ENCODE data around the gene TAF4B. TPM values are rescaled to one million over a fixed set of nuclear protein-coding genes. Genes with fewer than 3 reads are reported as not detected.

The TAF4B gene
- total and polyA plus RNA-seq, 9 donors, result 5.0 to 19.1 (median 7.8) TPM

DNA sequence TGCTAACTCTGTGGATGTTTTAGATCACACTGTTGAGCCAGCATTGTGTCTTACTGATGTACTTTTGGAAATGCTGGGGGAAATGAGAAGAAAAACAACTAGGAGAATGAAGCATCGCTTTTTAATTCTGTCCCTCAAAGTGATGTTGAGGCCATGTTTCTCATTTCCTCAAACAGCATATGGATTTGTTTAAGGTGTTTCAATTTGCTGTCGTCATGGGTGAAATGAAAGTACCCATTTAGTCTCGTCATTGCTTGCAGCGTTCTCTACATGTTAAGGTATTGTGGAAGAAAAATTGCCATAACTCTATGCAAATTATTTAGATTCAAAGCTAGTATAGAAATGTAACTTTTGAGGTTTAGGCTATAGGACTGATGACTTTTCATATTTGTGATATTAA is 170.8 kb downstream of the TAF4B start:
- DNase-seq, result no peak
- intact Hi-C loops (cut with DNase I), result no loop called here
- H3K27ac ChIP-seq, result no peak overlapping the region
- H3K36me3 ChIP-seq, result no peaks in the 10 kb centered on the region
- H3K27me3 ChIP-seq, result no peaks in the 10 kb centered on the region
- H3K4me3 ChIP-seq, result no peak overlapping the region
- no peaks in the 10 kb centered on the region for H3K9me3 ChIP-seq
- no peak for TF ChIP-seq POLR2A (IDR thresholded peaks at IDR 0.05)
- no peak for TF ChIP-seq EP300 (IDR thresholded peaks at IDR 0.05)
- TF ChIP-seq, protein P1, sequence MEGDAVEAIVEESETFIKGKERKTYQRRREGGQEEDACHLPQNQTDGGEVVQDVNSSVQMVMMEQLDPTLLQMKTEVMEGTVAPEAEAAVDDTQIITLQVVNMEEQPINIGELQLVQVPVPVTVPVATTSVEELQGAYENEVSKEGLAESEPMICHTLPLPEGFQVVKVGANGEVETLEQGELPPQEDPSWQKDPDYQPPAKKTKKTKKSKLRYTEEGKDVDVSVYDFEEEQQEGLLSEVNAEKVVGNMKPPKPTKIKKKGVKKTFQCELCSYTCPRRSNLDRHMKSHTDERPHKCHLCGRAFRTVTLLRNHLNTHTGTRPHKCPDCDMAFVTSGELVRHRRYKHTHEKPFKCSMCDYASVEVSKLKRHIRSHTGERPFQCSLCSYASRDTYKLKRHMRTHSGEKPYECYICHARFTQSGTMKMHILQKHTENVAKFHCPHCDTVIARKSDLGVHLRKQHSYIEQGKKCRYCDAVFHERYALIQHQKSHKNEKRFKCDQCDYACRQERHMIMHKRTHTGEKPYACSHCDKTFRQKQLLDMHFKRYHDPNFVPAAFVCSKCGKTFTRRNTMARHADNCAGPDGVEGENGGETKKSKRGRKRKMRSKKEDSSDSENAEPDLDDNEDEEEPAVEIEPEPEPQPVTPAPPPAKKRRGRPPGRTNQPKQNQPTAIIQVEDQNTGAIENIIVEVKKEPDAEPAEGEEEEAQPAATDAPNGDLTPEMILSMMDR (IDR thresholded peaks at IDR 0.05), result no peak
- H3K4me1 ChIP-seq (ENCODE audit: insufficient read depth), result no peaks in the 10 kb centered on the region
- WGBS, 3 donors, result 94 to 96% (median 94%) methylated on average over 4 of the region's 4 CpGs

DNA sequence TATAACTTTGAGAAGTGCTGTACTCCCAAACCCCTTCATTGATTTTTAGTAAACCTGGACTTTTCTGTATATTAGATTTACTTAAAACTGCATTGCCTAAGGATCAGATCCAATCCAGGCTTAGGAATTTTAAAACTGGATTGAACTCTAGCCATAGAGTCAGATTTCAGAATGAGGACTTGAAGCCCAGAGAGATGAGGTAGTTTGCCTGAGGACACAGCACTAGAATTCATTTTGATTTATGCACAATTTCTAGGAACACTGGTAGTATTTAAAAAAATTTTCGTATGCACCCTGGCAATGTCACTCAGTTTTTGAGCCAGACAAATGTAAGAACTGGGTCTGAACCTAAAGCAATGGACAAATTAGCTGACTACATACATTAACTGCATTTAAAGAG is 177.2 kb downstream of the TAF4B start:
- Histone ChIP-seq H3K27me3 (no peaks in the 10 kb centered on the region), H3K36me3 (no peaks in the 10 kb centered on the region), H3K4me3 (no peak overlapping the region), H3K27ac (no peak overlapping the region), H3K4me1 (ENCODE audit: insufficient read depth) (no peaks in the 10 kb centered on the region), H3K9me3 (no peaks in the 10 kb centered on the region)
- 60 to 69% (median 66%) methylated on average over 1 of the region's 1 CpG for WGBS, 3 donors
- no peak for DNase-seq
- TF ChIP-seq POLR2A (IDR thresholded peaks at IDR 0.05) (no peak), EP300 (IDR thresholded peaks at IDR 0.05) (no peak)
- TF ChIP-seq, protein P1 (IDR thresholded peaks at IDR 0.05), result no peak
- intact Hi-C loops (cut with DNase I), result no loop called here

DNA sequence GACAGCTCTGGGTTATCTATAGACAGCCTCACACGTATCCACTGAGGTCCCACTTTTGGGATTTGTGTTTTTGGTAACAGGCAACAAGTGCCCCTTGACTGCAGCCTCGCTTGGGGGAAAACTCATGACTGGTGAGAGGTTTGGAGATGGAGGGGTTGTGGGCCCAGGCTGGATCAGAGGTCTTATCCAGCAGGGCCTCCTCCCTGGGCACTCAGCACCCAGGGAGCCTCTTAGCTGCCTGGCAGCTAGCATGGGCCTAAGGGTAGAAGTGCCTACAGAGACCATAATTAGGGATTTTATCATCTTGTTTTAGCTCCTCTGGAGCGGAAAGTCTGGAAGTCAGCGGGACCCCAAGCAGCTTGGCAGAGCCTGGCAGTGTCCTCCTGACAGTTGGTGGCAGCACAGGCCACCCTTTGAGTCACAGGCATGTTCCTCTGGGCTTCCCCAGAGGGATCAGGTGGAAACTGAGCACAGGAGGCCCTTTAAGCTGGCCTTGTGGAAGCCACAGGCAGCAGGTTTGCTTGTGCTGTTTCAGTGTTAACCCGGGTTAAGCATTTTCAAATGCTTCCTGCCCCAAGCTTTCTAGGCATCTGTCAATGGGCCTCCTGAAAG is 179.1 kb downstream of the TAF4B start:
- H3K4me1 ChIP-seq (ENCODE audit: insufficient read depth), result no peaks in the 10 kb centered on the region
- 79 to 87% (median 79%) methylated on average over 5 of the region's 5 CpGs for WGBS, 3 donors
- intact Hi-C loops (cut with DNase I), result no loop called here

DNA sequence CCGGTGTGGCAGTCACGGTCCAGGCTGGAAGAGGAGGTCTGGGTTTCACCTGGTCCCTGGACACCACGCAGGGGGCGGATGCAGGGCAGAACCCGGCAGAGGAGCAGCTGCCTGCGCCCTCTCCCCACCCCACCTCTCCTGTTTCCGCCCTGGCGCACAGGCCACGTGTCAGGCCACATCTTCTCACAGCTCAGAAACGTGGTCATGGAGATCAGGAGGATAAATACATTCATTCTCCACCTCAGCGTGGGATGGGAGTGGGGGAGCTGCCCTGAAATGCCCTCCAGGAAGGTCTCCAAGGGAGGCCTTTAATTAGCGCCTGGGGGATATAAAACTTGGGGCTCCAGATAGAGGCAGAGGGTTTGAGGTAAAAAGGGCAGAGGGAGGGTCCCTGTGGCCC is 180.1 kb downstream of the TAF4B start:
- DNase-seq, result no peak
- Histone ChIP-seq H3K36me3 (no peaks in the 10 kb centered on the region), H3K4me3 (no peak overlapping the region), H3K4me1 (ENCODE audit: insufficient read depth) (no peaks in the 10 kb centered on the region), H3K9me3 (no peaks in the 10 kb centered on the region), H3K27me3 (no peaks in the 10 kb centered on the region), H3K27ac (no peak overlapping the region)
- 89 to 91% (median 91%) methylated on average over 12 of the region's 12 CpGs for WGBS, 3 donors
- TF ChIP-seq EP300 (IDR thresholded peaks at IDR 0.05), result no peak
- intact Hi-C loops (cut with DNase I), result no loop called here

More for the DNA sequence above, 179.1 kb downstream of the TAF4B start:
- DNase-seq, result no peak
- Histone ChIP-seq H3K36me3 (no peaks in the 10 kb centered on the region), H3K9me3 (no peaks in the 10 kb centered on the region), H3K4me3 (no peak overlapping the region), H3K27me3 (no peaks in the 10 kb centered on the region), H3K27ac (no peak overlapping the region)
- TF ChIP-seq EP300 (IDR thresholded peaks at IDR 0.05) (no peak), POLR2A (IDR thresholded peaks at IDR 0.05) (no peak)
- TF ChIP-seq, protein P1 (IDR thresholded peaks at IDR 0.05), result no peak

DNA sequence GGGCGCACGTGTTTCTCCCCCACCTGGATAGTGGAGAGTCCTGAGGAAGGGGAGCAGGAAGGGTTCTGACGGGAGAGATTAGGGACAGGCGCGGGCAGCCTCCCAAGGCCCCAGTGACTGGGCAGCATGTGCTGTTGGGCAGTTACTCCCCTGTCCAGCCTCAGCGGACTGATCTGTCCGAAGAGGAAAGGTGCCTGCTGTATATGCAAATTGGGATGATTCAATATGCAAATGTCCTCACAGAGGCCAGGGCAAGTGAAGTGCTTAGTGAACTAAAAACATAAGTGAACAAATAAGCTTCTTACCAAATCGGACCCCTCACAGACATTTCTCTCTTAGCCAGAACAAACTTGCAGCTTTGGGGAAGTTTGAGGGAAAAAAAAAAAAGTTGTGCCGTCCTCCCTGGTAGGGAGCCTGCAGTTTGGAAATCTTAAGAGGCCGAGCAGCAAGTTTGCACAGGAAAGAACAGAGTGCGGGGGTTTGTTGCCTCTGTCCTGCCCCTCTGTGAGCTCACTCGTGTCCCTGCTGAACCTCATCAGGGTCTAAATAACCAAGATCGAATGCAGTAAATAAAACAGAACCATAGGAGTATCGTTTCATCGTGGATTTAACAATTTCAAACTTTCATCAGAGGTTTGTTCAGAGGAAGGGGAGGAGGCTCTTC is 180.7 kb downstream of the TAF4B start:
- Histone ChIP-seq H3K36me3 (no peaks in the 10 kb centered on the region), H3K4me3 (no peak overlapping the region), H3K27ac (no peak overlapping the region), H3K4me1 (ENCODE audit: insufficient read depth) (no peaks in the 10 kb centered on the region), H3K27me3 (no peaks in the 10 kb centered on the region), H3K9me3 (no peaks in the 10 kb centered on the region)
- intact Hi-C loops (cut with DNase I), result no loop called here
- TF ChIP-seq, protein P1 (IDR thresholded peaks at IDR 0.05), result no peak
- no peak for TF ChIP-seq POLR2A (IDR thresholded peaks at IDR 0.05)
- DNase-seq, result no peak
- 66 to 76% (median 67%) methylated on average over 15 of the region's 15 CpGs for WGBS, 3 donors

Data from ovary (tissue), 9 donors.